ENCODE results near the gene TJP1. TPM values are rescaled to one million over a fixed set of nuclear protein-coding genes. Genes with fewer than 3 reads are reported as not detected.

TJP1 gene
- total RNA-seq, 1 donor from 2014 or later = 91.7 TPM

DNA sequence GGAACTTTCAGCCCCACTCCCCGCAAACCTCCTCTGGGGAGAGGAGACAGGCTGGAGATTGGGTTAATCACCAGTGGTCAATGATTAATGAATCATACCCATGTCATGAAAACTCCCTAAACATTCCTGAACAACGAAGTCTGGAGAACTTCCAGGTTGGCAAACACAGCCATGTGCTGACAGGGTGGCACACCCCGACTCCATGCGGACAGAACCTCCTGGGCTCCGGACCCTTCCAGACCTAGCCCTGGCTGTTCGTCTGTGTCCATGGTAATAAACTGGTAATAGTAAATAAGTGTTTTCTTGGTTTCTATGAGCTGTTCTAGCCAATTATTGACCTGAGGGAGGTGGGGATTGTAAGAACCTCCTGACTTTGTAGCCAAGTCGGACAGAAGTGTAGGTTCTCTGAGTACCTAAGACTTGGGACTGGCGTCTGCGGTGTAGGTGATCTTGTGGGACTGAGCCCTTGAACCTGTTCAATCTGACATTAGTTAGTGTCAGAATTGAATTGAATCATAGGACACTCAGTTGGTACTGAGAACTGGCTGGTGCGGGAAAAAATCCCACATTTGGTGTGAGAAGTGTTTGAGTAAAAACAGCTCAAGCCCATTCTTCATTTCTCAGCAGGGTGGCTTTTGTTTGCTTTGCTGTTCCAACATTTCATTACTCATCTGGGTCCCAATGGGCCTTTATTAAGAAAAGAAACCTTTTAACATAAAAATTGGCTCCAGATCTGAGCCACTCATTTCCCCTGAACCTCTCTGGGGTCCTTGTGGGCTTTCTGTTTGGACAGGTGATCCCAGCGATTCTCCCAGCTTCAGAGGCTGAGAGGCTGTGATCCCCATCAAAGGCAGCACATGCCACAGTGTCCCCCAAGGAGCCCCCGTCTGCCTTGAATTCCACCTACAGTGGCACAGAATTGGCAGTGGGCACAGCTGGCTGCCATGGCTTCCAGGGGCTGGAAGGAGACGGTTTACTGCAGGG lies 151.0 kb downstream of the TJP1 start:
- TF ChIP-seq, protein P1, sequence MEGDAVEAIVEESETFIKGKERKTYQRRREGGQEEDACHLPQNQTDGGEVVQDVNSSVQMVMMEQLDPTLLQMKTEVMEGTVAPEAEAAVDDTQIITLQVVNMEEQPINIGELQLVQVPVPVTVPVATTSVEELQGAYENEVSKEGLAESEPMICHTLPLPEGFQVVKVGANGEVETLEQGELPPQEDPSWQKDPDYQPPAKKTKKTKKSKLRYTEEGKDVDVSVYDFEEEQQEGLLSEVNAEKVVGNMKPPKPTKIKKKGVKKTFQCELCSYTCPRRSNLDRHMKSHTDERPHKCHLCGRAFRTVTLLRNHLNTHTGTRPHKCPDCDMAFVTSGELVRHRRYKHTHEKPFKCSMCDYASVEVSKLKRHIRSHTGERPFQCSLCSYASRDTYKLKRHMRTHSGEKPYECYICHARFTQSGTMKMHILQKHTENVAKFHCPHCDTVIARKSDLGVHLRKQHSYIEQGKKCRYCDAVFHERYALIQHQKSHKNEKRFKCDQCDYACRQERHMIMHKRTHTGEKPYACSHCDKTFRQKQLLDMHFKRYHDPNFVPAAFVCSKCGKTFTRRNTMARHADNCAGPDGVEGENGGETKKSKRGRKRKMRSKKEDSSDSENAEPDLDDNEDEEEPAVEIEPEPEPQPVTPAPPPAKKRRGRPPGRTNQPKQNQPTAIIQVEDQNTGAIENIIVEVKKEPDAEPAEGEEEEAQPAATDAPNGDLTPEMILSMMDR (IDR thresholded peaks at IDR 0.05) = no peak
- no peaks in the 10 kb centered on the region for H3K27me3 Mint-ChIP-seq (ENCODE audit: low read depth)
- no peak for DNase-seq (ENCODE audit: low spot score)
- H3K4me1 Mint-ChIP-seq (ENCODE audit: low read depth) = peaks cover 41% of the 10 kb centered on the region
- H3K4me3 Mint-ChIP-seq (ENCODE audit: unreplicated experiment) = peak overlapping the region; percentile 23
- H3K36me3 Mint-ChIP-seq (ENCODE audit: low read depth) = no peaks in the 10 kb centered on the region
- H3K27ac Mint-ChIP-seq (ENCODE audit: unreplicated experiment) = peak overlapping the region; percentile 95
- no peaks in the 10 kb centered on the region for H3K9me3 Mint-ChIP-seq (ENCODE audit: low read depth)

DNA sequence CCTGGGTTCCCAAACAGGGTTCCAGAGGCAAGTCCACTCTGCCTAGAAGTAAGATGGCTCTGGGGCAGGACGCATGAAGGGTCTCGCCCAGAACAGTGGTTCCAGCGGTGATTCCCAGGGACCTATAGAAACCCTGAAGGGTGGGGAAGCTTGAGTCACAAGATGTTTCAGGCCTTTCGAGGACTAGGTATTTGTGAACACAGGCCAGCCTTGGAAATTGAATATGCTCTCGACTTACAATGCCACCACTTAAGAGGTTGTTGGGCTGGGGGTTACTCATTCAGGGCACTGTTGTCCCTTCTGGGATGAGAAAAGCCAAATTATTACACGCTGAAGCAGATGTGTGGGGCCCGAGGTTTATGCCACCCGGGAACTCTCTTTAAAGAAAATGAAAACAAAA lies 152.0 kb downstream of the TJP1 start:
- Mint-ChIP-seq H3K4me1 (ENCODE audit: low read depth) (peaks cover 37% of the 10 kb centered on the region), H3K4me3 (ENCODE audit: unreplicated experiment) (no peak overlapping the region), H3K27me3 (ENCODE audit: low read depth) (no peaks in the 10 kb centered on the region), H3K9me3 (ENCODE audit: low read depth) (no peaks in the 10 kb centered on the region), H3K27ac (ENCODE audit: unreplicated experiment) (peak overlapping the region; percentile 95), H3K36me3 (ENCODE audit: low read depth) (no peaks in the 10 kb centered on the region)
- DNase-seq (ENCODE audit: low spot score) = no peak
- TF ChIP-seq, protein P1 (IDR thresholded peaks at IDR 0.05) = no peak

DNA sequence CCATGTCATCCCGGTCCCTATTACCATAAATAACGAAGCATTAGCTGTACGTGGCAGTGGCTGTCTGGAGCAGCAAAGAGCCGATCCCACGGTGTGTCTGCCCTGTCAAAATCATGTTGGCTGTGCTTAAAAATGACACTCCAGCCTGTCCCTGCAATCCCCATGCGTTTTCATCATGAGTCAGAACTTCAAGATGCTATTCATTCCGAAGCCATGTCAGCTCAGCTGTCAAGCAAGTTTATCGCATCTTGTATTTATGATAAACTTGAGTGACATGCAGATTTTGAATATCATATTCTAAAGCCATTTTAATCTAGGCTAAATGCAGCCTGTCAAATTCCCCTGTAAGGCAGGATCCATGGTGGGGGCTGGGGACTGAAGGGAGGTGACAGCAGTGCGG lies 152.4 kb downstream of the TJP1 start:
- TF ChIP-seq, protein P1 (IDR thresholded peaks at IDR 0.05) = no peak
- H3K36me3 Mint-ChIP-seq (ENCODE audit: low read depth) = no peaks in the 10 kb centered on the region
- H3K4me3 Mint-ChIP-seq (ENCODE audit: unreplicated experiment) = no peak overlapping the region
- H3K9me3 Mint-ChIP-seq (ENCODE audit: low read depth) = no peaks in the 10 kb centered on the region
- DNase-seq (ENCODE audit: low spot score) = no peak
- H3K27ac Mint-ChIP-seq (ENCODE audit: unreplicated experiment) = peak overlapping the region; percentile 81
- no peaks in the 10 kb centered on the region for H3K27me3 Mint-ChIP-seq (ENCODE audit: low read depth)
- H3K4me1 Mint-ChIP-seq (ENCODE audit: low read depth) = peaks cover 37% of the 10 kb centered on the region

DNA sequence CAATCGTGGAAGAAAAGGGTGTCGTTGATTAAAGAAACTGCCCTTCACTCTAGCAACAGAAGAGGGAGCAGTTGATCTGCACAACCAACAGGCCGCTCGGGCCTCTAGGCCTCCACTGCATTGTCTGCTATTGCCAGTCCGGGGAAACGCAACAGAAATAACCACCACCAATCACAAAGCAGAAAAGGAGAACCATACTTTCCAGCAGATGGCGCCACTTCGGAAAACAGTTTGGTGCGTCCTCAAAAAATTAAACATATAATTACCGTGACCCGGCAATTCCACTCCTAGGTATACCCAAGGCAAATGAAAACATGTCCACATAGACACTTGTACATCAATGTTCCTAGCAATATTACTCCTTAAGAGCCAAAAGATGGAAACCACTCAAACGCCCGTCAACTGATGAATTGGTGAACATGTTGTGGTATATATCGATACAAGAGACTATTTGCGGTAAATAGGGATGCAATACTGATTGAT lies 154.1 kb downstream of the TJP1 start:
- TF ChIP-seq, protein P1 (IDR thresholded peaks at IDR 0.05) = peak; percentile 98
- Mint-ChIP-seq H3K4me1 (ENCODE audit: low read depth) (peaks cover 35% of the 10 kb centered on the region), H3K4me3 (ENCODE audit: unreplicated experiment) (no peak overlapping the region), H3K36me3 (ENCODE audit: low read depth) (no peaks in the 10 kb centered on the region), H3K9me3 (ENCODE audit: low read depth) (no peaks in the 10 kb centered on the region), H3K27me3 (ENCODE audit: low read depth) (no peaks in the 10 kb centered on the region), H3K27ac (ENCODE audit: unreplicated experiment) (peak overlapping the region; percentile 37)
- no peak for DNase-seq (ENCODE audit: low spot score)

GRCh38 chr15:29666241-29666640 lies 156.0 kb downstream of the TJP1 start:
- Mint-ChIP-seq H3K4me3 (ENCODE audit: unreplicated experiment) (no peak overlapping the region), H3K9me3 (ENCODE audit: low read depth) (no peaks in the 10 kb centered on the region), H3K4me1 (ENCODE audit: low read depth) (peaks cover 28% of the 10 kb centered on the region), H3K27me3 (ENCODE audit: low read depth) (no peaks in the 10 kb centered on the region), H3K36me3 (ENCODE audit: low read depth) (no peaks in the 10 kb centered on the region), H3K27ac (ENCODE audit: unreplicated experiment) (no peak overlapping the region)
- DNase-seq (ENCODE audit: low spot score) = no peak
- TF ChIP-seq, protein P1 (IDR thresholded peaks at IDR 0.05) = no peak
